ENCODE measurements around the gene DPY19L3.
"Not testable (repeated sequence)": the region's sequence is repeated elsewhere in the genome, so short reads cannot be mapped to it uniquely, and the experiment has no call there.

The DPY19L3 gene

GRCh38 chr19:32405431-32406160, at the start of gene DPY19L3:
Gene DPY19L3 (plus strand): TSS chr19:32405770. CDS start chr19:32408254, 2,484 bp downstream.
- peak; percentile 82 for DNase-seq

- DNase-seq, result no peak
Observed at GRCh38 chr19:32357720-32358119, 47.9 kb upstream of the DPY19L3 start.

- no peak for DNase-seq
Observed at GRCh38 chr19:32358321-32358720, 47.2 kb upstream of the DPY19L3 start.

DNA sequence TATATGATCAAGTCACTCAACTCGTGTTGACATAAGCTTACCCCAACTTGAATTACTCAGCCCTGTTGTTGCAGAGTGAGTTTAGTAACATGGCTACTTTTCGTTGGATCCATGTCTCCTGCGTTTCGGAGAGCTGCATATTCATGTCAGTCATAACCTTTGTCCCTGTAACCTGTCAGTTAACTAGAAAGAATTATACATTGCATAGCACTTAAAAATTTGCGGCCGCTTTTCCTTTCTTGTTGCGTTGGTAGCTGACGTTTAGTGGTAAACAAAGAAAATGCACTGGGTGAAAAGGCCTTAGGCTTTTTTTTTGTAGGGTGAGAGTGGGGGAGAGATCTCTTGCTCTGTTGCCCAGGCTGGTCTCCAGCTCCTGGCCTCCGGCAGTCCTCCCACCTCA, 46.0 kb upstream of the DPY19L3 start:
- no peak for DNase-seq

DNA sequence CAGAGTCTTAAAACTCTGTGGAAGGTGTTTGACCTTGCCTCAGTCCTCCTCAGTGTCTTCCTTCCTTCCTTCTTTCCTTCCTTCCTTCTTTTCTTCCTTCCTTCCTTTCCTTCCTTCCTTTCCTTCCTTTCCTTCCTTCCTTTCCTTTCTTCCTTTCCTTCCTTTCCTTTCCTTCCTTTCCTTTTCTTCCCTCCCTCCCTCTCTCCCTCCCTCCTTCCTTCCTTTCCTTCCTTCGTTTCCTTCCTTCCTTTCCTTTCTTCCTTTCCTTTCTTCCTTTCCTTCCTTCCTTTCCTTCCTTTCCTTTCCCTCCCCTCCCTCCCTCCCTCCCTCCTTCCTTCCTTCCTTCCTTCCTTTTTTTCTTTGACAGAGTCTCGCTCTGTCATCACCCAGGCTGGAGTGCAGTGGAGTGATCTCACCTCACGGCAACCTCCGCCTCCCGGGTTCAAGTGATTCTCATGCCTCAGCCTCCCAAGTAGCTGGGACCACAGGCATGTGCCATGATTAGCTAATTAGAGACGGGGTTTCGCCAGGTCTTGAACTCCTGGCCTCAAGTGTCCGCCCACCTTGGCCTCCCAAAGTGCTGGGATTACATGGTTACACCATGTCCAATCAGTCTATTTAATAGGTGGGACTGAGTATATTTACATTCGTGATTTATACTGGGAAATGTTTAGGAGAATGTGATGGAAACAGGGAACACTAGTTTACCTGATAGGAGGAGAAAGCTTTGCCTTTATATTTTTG, 43.8 kb upstream of the DPY19L3 start:
- no peak for DNase-seq

DNA sequence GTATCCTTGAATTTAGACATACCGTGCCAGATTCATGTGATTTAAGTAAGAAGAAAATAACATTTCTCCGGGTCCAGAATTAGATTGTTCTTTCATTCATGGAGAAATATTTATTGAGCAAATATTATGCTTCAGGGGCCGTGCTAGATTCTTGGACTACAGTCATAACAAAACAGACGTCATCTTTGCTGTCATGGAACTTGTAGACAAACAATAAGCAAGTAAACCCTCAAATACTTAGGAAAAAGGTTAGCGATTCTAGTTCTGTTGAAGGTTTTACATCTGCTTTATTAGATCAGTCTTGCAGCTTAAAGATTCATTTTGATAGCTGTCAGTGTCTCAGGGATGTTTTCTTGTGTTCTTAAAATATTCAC, 43.3 kb upstream of the DPY19L3 start:
- no peak for DNase-seq

- no peak for DNase-seq
Observed at GRCh38 chr19:32363175-32363574, 42.4 kb upstream of the DPY19L3 start.

DNA sequence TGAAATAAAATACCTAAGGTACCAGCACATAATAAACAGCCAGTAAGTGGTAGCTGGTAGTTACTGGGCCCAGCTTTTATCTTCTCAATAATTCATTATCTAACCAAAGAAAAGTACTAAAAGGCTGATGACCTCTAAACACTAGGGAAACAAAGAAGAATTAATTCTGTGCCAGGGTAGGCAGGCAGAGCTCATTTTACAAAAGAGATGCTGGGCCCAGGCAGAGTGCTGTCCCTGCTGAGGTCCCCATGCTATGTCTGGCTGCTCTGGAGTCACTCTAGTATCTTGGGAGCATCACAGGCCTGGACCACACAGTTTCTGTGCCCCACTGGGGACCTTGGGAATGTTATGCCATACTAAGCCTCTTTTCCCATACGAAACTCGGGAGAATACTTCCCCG, 41.9 kb upstream of the DPY19L3 start:
- no peak for DNase-seq

- DNase-seq, result no peak
Observed at GRCh38 chr19:32364040-32364439, 41.5 kb upstream of the DPY19L3 start.

DNA sequence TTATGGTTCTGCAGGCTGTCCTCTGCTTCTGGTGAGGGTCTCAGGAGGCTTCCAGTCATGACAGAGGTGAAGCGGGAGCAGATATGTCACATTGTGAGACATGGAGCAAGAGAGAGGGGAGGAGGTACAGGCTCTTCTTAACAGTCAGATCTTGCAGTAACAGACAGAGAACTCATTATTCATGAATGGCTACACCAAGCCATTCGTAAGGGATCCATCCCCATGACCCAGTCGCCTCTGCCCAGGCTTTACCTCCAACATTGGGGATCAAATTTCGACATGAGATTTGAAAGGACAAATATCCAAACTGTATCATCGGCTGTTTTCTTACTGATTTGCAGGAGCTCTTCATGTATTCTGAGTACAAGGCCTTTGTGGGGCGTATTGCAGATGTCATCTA, 38.5 kb upstream of the DPY19L3 start:
- no peak for DNase-seq

DNA sequence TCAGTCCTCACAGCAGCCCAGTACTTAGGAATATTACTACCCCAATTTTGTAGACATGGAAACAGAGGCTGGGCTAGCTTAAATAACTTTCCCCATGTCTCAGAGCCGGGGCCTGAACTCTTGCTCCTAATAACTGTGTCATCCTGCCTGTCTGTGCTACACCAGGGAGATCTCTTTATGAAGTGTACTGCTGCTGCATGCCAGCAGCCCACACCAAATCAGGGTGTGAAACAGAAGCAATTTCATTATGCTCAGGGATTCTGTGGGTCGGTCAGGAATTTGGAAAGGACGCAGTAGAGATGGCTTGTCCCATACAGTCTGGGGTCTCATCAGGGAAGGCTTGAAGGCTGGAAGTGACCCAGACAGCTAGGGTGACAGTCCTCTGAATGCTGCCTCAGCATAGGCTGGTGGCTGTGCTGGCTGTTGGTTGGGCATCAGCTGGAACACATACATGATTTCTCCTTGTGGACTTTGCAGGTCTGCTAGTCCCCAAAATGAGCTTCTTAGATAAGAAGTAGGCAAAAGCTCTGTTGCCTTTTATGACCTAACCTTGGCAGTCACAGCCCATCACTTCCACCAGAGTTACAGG, 37.5 kb upstream of the DPY19L3 start:
- DNase-seq, result no peak

DNA sequence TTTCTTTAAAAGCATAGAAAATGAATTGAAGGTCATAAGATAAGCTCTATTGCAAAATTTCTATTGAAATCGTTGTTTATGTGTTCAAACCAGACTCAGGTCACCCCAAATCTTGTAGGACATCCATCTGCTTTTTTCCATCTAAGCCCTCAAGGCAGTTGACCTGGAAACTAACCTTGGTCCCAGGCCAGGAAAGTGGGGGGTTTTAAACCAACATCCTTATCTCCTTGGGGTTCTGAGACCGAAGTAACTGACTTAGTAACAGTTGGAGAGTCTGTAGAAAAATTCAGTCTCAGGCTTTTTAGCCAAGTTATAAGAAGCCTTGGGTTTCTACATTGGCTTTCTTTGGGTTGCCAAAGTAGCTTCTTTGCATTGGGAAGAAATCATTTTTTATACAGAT, 36.8 kb upstream of the DPY19L3 start:
- DNase-seq, result no peak

DNA sequence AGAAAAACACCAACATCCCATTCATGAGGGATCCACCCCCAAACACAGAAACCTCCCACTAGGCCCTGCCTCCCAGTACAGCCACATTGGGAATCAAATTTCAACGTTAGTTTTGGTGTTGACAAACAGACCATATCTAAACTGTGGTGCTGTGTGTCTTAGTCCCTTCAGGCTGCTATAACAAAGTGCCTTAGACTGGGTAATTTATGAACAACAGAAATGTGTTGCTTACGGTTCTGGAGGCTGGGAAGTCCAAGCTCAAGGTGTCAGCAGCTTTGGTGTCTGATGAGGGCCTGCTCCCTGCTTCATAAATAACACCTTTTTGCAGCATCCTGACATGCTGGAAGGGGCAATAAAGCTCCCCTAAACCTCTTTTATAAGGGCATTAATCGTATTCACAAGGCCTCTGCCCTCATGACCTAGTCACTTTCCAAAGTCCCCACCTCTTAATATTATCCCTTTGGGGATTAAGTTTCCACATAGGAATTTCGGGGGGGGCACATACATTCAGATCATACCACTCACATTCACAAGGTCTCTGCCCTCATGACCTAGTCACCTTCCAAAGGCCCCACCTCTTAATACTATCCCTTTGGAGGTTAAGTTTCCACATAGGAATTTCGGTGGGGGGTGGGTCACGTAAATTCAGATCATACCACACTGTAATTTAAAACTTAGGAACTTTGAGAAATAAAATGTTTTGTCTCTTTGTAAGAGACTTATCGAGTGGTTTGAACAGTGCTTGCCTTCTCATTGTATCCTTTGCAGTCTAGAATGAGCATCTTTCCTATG, 32.6 kb upstream of the DPY19L3 start:
- no peak for DNase-seq

DNA sequence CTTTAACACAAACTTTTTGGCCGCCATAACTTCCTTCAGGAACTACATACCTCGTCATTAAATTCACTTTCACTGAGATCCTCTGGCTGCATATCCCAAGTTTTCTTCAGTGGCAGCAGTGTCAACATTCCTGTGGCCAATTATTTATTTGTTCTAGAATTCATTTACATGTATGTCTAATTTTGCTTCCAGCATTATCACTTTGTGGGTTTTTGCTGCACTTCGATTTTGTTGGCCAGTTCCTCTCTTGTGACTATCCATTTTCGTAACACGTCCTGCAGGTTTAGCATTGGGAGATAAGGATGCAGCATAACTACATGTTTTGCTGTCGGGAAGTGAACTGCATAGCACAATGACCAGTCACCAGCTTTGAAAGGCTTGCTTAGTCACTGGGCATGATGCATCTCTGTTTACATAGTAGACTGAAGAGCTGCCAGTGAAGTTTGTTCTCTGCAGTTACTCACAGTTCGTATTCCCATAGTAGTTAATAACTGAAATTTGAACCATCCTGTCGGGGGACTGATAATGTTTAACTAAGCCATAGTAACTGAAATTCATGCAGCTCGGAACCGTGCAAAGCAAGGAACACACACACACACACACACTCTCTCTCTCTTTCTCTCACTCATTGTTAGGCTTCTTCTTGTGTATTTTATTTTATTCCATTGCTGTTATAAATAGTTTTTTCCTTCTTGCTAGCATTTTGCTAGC, 31.8 kb upstream of the DPY19L3 start:
- DNase-seq, result no peak

DNA sequence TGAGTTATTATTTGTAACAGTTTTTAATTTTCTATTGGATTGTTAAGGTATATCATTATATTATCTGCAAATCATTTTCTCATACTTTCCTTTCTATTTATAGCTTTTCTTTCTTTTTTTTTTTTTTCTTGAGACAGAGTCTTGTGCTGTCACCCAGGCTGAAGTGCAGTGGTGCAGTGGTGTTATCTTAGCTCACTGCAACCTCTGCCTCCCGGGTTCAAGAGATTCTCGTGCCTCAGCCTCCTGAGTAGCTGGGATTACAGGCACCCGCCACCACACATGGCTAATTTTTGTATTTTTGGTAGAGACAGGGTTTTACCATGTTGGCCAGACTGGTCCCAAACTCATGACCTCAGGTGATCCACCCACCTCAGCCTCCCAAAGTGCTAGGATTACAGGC, 31.2 kb upstream of the DPY19L3 start:
- not testable (repeated sequence) for DNase-seq

- DNase-seq, result not testable (repeated sequence)
Observed at GRCh38 chr19:32377088-32377487, 28.5 kb upstream of the DPY19L3 start.

GRCh38 chr19:32380269-32380668, 25.3 kb upstream of the DPY19L3 start:
- DNase-seq, result no peak

GRCh38 chr19:32387701-32388392, 17.7 kb upstream of the DPY19L3 start:
- DNase-seq, result no peak

DNA sequence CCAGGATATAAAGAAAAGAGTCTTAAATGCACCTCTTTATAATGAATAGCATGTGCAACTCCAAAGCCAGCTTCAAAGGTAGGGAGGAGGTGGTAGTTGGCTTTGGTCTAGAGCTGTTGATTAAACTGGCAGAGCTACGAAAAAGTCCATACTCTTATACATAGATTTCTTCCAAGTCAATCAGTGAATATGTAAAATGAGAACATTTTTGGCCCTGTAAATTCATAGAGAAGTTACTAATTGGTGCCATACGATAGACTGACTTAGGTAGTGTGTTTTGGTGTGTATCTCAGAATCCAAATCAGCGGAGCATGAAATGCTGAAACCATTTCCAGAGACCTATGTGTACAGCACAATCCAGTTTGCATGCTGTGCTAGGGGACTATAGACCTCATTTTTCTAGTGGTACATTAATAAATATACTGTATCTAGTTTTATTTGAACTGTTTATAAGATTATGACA, 17.1 kb upstream of the DPY19L3 start:
- DNase-seq, result no peak

- DNase-seq, result no peak
Observed at GRCh38 chr19:32392901-32393300, 12.7 kb upstream of the DPY19L3 start.

DNA sequence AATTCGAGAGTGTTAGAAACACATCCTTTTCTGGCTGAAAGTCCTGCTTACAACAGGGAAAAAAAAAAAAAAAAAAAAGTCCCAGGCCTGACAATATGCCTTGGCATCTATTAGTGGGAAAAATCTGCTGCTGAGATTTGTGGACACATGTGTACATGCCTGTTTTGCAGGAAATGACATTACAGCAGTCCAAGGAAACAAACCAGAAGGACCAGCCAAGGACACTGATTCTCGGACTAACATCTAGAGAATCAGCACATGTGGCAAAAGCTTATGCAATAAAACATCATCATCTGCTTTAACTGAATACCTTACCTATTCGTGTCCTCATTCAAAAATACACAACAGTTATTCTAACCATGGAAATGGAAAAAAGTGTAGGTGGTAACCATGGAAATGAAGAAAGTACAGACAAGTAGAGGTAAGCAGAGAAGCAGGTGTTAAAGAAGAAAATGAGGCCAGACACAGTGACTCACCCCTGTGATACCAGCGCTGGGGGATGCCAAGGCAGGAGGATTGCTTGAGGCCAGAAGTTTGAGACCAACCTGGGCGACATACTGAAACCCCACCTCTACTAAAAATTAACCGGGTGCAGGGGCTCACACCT, 9.4 kb upstream of the DPY19L3 start:
- no peak for DNase-seq

Measured in activated effector memory CD4-positive, alpha-beta T cell treated with Interleukin-2 at 50 U/mL for 16 hours (primary cell).